ENCODE results near the gene PRMT2. TPM values are rescaled to one million over a fixed set of nuclear protein-coding genes. Genes with fewer than 3 reads are reported as not detected.

PRMT2 gene
- total RNA-seq, 1 experiment from 2014 or later, result 64.5 TPM

DNA sequence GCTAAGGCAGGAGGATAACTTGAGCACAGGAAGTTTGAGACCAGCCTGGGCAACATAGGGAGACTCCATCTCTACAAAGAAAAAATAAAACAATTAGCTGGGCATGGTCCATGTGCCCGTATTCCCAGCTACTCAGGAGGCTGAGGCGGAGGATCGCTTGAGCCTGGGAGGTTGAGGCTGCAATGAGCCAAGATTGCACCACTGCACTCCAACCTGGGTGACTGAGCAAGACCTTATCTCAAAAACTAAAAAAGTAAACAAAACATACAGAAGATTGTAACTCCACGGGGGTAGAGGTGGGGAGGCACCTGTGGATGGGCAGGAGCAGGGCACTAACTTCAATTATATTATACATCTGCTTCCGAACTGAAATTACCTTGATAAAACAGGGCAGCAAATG, 35.2 kb upstream of the PRMT2 start:
- BruUV-seq (replicated peaks), result no TSS peak

DNA sequence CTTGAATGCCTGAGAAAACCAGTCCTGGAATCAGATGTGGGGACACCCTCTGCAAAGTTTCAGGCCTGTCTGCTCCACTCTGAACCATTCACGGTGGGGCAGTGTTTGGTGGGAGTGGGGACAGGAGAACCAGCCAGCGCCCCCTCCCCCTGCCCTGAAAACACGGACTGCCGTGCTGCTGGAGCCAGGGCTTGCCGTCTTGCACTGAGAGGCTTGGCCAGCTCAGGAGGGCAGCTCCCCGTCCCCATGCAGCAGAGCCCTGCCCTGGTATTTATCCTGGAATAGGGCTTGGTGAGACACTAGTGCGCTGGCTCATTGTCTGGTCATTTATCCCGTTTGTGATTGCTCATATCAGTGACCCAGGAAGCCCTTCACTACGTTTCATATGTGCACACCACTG, 34.5 kb upstream of the PRMT2 start:
- no peak for TF ChIP-seq EZH2 (IDR thresholded peaks at IDR 0.05; ENCODE audit: low read depth)
- TF ChIP-seq, protein P1, sequence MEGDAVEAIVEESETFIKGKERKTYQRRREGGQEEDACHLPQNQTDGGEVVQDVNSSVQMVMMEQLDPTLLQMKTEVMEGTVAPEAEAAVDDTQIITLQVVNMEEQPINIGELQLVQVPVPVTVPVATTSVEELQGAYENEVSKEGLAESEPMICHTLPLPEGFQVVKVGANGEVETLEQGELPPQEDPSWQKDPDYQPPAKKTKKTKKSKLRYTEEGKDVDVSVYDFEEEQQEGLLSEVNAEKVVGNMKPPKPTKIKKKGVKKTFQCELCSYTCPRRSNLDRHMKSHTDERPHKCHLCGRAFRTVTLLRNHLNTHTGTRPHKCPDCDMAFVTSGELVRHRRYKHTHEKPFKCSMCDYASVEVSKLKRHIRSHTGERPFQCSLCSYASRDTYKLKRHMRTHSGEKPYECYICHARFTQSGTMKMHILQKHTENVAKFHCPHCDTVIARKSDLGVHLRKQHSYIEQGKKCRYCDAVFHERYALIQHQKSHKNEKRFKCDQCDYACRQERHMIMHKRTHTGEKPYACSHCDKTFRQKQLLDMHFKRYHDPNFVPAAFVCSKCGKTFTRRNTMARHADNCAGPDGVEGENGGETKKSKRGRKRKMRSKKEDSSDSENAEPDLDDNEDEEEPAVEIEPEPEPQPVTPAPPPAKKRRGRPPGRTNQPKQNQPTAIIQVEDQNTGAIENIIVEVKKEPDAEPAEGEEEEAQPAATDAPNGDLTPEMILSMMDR (conservative IDR thresholded peaks at IDR 0.05), result no peak
- POLR2A ChIA-PET (ENCODE audit: unreplicated experiment), result no interaction called here

More for the DNA sequence above, 35.2 kb upstream of the PRMT2 start:
- H3K4me3 ChIP-seq, result no peak overlapping the region
- no peaks in the 10 kb centered on the region; the same call in 1 of the 2 replicates for H3K27me3 ChIP-seq (ENCODE audit: insufficient read depth, low read depth)
- H3K79me2 ChIP-seq (ENCODE audit: low read depth), result no peaks in the 10 kb centered on the region
- ChIA-PET POLR2A (ENCODE audit: unreplicated experiment) (no interaction called here), CTCF (no interaction called here)
- no peak overlapping the region for H2AFZ ChIP-seq
- no peaks in the 10 kb centered on the region for H3K4me1 ChIP-seq (replicated peaks; ENCODE audit: insufficient read depth)
- intact Hi-C loops (cut with micrococcal nuclease; ENCODE audit: unreplicated experiment), result no loop called here
- no peak overlapping the region for H3K4me2 ChIP-seq
- no peaks in the 10 kb centered on the region for H3F3A ChIP-seq (ENCODE audit: insufficient read depth, low read depth)
- no peak overlapping the region for H3K27ac ChIP-seq
- H4K20me1 ChIP-seq (ENCODE audit: insufficient read depth), result no peaks in the 10 kb centered on the region
- H3K9me2 ChIP-seq (ENCODE audit: insufficient read depth), result no peaks in the 10 kb centered on the region
- H3K36me3 ChIP-seq (ENCODE audit: low read depth), result no peaks in the 10 kb centered on the region
- no peak for DNase-seq
- TF ChIP-seq, protein P1 (conservative IDR thresholded peaks at IDR 0.05), result no peak
- TF ChIP-seq EZH2 (IDR thresholded peaks at IDR 0.05; ENCODE audit: low read depth), result no peak
- no peaks in the 10 kb centered on the region for H3K9me3 ChIP-seq (ENCODE audit: insufficient read depth, low read depth)

DNA sequence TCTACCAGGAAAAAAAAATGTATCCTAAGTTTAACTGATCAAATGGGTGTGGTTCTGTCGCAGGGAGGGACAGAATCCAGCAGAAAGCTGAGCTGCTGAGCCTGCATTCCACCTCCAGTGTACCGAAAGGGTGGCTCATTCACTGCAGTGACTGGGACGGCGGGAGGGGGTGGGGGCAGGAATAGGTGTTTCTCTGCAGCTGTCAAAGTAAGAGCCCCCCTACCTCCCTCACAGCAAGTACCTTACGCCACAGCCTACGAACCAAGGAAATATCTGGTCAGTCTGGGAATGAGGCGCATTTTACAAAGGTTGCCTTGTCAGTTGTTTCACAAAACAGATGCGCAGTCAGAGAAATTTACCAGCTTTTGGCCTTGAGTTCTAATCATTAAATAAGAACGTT, 32.2 kb upstream of the PRMT2 start:
- TF ChIP-seq EZH2 (IDR thresholded peaks at IDR 0.05; ENCODE audit: low read depth), result no peak
- no peaks in the 10 kb centered on the region for H3K79me2 ChIP-seq (ENCODE audit: low read depth)
- ChIA-PET POLR2A (ENCODE audit: unreplicated experiment) (interaction anchor here (0.6 kb wide), 1 partner anchor 30 kb away, joined by 4 read pairs; no protein-coding TSS in a partner anchor), CTCF (interaction anchor here (0.6 kb wide), 1 partner anchor 37 kb away, joined by 14 read pairs; no protein-coding TSS in a partner anchor)
- BruUV-seq (replicated peaks), result no TSS peak
- no peaks in the 10 kb centered on the region for H3K4me1 ChIP-seq (replicated peaks; ENCODE audit: insufficient read depth)
- no peak overlapping the region for H3K4me3 ChIP-seq
- no peaks in the 10 kb centered on the region for H3K9me3 ChIP-seq (ENCODE audit: insufficient read depth, low read depth)
- intact Hi-C loops (cut with micrococcal nuclease; ENCODE audit: unreplicated experiment), result no loop called here
- no peak overlapping the region for H3K4me2 ChIP-seq
- no peaks in the 10 kb centered on the region for H3K9me2 ChIP-seq (ENCODE audit: insufficient read depth)
- H3K27ac ChIP-seq, result no peak overlapping the region
- peak in 1 of 2 experiments; percentile 20 for DNase-seq
- H3F3A ChIP-seq (ENCODE audit: insufficient read depth, low read depth), result no peaks in the 10 kb centered on the region
- H2AFZ ChIP-seq, result no peak overlapping the region
- H4K20me1 ChIP-seq (ENCODE audit: insufficient read depth), result no peaks in the 10 kb centered on the region
- H3K36me3 ChIP-seq (ENCODE audit: low read depth), result no peaks in the 10 kb centered on the region
- H3K27me3 ChIP-seq (ENCODE audit: insufficient read depth, low read depth), result no peaks in the 10 kb centered on the region; the same call in 1 of the 2 replicates

More for the DNA sequence above, 34.5 kb upstream of the PRMT2 start:
- no peak for DNase-seq
- Histone ChIP-seq H3K4me1 (replicated peaks; ENCODE audit: insufficient read depth) (no peaks in the 10 kb centered on the region), H3F3A (ENCODE audit: insufficient read depth, low read depth) (no peaks in the 10 kb centered on the region), H3K27me3 (ENCODE audit: insufficient read depth, low read depth) (no peaks in the 10 kb centered on the region; the same call in 1 of the 2 replicates), H4K20me1 (ENCODE audit: insufficient read depth) (no peaks in the 10 kb centered on the region), H3K4me3 (no peak overlapping the region), H3K4me2 (no peak overlapping the region), H3K27ac (no peak overlapping the region), H2AFZ (no peak overlapping the region), H3K36me3 (ENCODE audit: low read depth) (no peaks in the 10 kb centered on the region), H3K79me2 (ENCODE audit: low read depth) (no peaks in the 10 kb centered on the region), H3K9me3 (ENCODE audit: insufficient read depth, low read depth) (no peaks in the 10 kb centered on the region), H3K9me2 (ENCODE audit: insufficient read depth) (no peaks in the 10 kb centered on the region)
- no TSS peak for BruUV-seq (replicated peaks)
- intact Hi-C loops (cut with micrococcal nuclease; ENCODE audit: unreplicated experiment), result no loop called here
- CTCF ChIA-PET, result no interaction called here
